GM18867 (cell line): ENCODE data around the gene MADD.
"Not testable (repeated sequence)": the region's sequence is repeated elsewhere in the genome, so short reads cannot be mapped to it uniquely, and the experiment has no call there.

Source experiments
- ATAC-seq: cut with Tn5 transposase; IDR thresholded peaks from one replicate; pipeline ENCODE4 v1.9.1; 2021; ENCODE audit warnings: mild to moderate bottlenecking, moderate library complexity; ENCODE audit not compliant: unreplicated experiment

The MADD gene

DNA sequence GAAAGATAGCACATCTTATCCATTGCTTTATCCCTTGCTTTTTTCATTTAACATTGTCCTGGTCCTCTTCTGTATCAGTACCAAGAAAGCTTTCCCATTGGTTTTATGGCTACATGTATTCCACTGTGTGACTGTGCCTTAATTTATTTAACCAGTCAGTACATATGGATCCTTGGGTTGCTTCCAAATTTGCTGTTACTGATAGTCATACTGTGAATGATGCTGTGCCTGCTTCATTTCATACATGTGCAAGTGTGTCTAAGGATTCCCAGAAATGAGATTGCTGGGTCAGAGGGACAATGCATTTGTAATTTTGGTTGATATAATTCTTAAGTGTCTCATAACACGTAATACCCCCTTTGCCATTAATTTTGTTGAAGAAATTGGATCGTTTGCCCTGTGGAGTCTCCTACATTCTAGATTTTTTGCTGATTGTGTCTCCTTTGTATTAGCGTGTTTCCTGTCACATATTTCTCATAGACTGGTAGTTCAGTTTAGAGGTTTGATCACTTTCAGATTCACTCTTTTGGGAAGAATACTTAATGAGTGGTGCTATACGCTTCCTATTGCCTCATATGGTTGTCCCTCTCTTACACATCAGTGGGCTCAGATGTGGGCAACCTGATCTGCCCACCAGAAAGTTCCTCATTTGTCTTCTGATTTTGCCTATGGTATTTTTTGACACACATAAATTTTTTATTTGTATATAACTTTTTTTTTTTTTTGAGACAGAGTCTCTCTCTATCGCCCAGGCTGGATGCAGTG, 47.3 kb downstream of the MADD start:
- peak; percentile 71 for ATAC-seq

DNA sequence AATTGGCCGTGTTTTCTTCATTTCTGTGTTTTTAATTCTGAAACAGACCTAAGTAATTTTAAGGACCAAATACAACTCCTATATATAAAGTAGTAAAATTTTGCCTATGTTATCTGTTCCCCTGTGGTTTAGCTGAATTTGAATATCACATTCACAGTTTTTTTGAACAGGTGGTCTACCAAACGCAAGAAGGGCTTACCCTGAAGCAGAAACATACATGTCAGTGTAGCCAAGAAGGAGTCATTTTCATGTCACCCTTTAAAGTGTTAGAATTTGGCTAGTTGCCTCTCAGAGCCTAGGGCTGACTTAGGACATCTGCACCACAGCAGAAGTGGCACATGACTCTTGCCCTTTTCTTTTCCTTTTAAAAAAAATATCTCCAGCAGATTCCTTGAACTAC, 48.2 kb downstream of the MADD start:
- no peak for ATAC-seq

- ATAC-seq: no peak
Observed at GRCh38 chr11:47324520-47324919, 54.6 kb downstream of the MADD start.

DNA sequence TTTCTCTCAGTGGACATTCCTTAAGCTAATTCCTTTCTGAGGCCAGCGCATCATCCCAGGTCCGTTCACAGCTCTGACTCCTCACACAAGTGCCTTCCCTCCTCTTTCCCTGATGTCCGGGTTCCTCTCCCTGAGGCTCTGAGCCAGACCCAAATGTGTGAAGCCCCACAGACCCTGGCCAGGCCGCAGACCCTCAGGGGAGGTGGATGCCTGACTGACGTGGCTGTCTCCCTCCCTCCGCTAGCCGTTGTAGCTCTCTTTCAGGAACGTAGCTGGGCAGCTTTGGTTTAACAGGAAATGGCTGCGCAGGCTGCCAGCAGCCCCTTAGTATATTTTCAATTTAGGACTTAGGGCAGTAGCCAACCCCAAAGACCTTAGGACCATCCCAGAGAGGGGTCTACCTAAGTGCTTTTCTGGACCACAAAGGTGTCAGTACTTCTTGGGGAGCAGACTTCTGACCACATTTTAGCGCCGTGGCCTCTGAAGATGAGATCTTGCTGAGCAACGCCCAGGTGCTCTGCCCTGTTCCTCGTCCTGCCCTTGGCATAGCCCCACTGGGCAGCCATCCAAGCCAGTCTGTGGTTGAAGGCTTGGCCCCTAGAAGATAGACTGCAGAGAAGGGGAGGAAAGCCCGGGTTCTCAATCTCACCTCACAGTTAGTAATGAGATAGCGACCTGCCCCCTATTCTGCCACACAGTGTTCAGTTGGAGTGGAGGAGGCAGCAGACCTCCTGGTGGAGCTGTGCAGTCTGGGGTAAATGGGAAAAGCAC, 55.5 kb downstream of the MADD start:
- no peak for ATAC-seq

GRCh38 chr11:47326198-47326597, 56.3 kb downstream of the MADD start:
- ATAC-seq: no peak

- no peak for ATAC-seq
Observed at GRCh38 chr11:47327025-47327424, 57.1 kb downstream of the MADD start.

- no peak for ATAC-seq
Observed at GRCh38 chr11:47327949-47328348, 58.0 kb downstream of the MADD start.

GRCh38 chr11:47328449-47329390, 58.8 kb downstream of the MADD start:
- peak; percentile 78 for ATAC-seq

DNA sequence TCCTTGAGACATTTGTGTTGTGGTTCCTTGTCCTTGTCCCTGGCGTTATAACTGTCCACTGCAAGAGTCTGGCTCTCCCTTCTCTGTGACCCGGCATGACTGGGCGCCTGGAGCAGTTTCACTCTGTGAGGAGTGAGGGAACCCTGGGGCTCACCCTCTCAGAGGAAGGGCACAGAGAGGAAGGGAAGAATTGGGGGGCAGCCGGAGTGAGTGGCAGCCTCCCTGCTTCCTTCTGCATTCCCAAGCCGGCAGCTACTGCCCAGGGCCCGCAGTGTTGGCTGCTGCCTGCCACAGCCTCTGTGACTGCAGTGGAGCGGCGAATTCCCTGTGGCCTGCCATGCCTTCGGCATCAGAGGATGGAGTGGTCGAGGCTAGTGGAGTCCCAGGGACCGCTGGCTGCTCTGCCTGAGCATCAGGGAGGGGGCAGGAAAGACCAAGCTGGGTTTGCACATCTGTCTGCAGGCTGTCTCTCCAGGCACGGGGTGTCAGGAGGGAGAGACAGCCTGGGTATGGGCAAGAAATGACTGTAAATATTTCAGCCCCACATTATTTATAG, 59.6 kb downstream of the MADD start:
- no peak for ATAC-seq

DNA sequence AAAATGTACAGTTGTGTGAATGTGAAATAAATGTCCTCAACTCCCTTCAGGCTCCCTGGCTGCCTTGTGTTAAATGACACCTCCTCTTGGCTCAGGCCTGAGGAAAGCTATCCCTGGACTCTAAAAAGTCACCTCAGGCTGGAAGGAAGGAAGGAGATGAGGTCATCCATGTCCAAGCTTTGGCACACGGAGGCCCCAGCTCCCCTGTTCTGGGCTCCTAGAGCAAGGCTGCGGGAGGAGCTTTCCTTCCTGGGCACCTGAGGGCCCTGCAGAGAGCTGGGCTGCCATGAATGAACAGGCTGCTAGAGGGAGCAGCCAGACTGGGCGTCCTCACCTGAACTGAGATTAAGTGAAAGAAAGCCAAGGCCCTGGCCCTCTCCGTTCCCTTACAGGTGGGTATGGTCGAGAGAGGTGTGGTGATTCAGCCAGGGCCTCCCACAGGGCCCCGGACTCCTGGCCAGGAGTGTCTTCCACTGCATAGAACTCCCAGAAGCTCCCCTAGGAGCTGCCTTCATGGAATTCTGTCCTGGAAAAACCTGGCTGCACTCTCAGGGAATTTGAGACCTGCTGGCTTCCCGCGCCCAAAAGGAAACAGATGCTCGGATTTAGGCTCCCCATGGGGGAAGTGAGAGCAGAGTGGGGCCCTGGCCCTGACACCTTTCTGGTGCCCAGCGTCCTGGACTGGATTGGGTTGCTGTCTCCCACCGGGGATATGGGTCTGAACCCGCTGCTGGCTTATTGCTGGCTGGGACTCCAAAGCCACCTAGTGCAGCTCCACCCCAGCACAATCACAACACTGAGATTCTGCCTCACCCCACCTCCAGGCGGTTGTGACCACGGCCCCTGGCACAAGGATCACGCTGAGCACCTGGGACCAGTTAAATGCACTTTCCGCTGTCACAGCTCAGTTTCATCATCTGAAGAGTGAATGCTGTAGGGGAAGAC, 60.3 kb downstream of the MADD start:
- no peak for ATAC-seq

- no peak for ATAC-seq
Observed at GRCh38 chr11:47331454-47332302, 61.7 kb downstream of the MADD start.

DNA sequence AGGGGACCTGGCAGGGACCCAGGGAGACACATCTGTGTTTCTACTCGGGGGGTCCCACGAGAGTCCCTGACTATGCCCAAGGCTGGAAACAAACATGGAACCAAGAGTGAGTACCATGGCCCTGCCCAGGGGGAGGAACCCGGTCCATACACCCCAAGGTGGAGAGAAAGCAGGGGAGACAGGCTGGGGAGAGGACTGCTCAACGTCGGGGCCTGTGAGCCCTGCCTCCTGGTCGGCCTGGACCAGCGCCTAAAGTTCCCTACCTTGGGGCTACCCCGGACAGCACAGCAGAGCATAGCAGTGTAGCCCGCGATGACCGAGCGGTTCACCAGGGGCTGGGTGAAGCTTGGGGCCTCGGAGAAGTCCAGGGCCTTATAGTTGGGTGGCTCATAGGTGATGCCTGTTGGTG, 62.4 kb downstream of the MADD start:
- ATAC-seq: no peak

DNA sequence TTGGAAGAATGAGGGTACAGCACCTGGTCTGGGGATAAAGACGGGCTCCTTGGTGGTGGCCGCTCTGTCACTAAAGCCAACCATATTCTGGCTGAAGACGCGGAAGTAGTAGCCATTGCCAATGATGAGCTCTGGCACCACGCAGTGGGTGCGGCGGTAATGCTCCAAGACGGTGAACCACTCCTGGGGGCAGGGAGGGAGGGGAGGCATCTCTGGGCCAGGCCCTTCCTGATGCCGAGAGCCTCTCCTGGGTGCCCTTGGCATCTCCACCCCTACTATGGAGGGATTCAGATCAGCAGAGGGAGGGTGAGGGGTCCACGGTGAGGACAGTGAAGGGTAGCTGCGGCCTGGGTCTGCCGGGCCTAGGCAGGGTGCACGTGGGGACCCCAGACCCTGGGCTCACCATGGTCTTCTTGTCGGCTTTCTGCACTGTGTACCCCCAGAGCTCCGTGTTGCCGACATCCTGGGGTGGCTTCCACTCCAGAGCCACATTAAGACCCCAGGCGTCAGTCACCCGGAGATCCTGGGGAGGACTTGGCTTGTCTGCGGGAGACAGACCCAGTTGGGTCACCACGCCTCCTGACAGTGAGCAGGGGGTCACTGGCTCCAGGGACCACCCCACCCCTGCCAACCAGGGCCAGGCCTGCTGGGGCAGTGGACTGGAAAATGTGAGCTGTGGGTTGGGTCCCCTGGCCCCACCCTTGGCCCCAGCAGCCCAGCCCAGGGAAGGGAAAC, 63.0 kb downstream of the MADD start:
- no peak for ATAC-seq

DNA sequence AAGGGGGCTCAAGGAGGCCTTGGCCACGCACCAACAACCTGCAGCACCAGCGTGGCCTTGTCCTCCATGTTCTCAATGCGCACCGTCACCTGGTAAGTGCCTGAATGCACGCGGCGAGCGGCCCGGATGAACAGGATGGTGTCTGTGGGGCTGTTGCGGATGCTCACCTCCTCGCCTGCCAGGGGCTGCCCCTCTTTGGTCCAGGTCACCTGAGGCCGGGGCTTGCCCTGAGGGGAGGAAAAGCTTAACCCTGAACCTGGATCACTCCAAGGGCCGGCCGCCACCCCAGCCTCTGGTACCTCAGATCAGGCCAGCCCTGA, 63.6 kb downstream of the MADD start:
- no peak for ATAC-seq

DNA sequence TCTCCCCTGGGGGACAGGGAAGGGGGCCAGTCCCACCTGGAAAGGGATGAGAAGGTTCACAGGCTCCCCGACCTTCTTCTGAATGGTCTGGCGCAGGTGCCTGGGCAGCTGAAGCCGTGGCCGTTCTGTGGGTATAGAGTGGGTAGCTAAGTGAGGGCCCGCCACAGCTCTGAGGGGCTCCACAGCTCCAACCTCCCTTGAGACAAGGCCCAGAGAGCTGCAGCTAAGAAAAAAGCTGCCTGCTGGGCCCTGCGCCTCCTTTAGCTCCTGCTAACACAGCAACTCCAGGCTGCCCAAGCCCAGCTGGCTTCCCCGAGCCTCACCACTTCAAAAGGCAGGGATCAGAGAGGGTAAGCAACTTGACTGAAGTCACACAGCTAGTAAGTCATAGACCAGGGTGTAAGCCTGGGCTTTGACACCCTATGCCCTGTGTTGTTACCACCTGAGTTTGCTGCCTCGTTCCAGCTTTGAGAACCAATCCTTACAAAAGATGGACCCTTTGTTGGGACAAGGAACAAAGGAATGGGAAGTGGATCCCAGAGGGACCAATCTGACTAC, 64.0 kb downstream of the MADD start:
- ATAC-seq: no peak

DNA sequence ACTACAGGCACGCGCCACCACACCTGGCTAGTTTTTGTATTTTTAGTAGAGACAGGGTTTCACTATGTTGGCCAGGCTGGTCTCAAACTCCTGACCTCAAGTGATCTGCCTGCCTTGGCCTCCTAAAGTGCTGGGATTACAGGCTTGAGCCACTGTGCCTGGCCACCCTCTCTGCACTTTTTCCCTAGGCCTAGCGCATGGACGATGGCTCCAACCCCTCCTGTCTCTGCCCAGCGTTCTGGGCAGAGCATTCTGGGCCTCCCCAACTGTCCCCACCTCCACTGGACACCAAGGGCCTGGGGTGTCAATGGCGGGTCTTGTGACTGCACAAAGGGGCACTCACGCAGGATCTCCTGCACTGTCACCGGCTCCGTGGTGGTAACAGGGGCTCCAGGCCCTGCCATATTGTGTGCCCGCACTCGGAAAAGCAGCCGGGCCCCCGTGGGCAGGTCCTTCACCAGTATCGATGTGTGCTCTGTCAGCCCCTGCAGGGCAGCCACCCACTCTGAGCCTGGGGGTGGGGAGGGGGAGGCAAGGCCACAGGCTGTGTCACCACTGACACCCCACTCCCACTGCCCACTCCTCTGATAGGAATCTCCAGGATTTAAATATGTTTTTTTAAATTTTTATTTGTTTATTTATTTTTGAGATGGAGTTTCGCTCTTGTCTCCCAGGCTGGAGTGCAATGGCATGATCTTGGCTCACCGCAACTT, 64.9 kb downstream of the MADD start:
- ATAC-seq: not testable (repeated sequence)

DNA sequence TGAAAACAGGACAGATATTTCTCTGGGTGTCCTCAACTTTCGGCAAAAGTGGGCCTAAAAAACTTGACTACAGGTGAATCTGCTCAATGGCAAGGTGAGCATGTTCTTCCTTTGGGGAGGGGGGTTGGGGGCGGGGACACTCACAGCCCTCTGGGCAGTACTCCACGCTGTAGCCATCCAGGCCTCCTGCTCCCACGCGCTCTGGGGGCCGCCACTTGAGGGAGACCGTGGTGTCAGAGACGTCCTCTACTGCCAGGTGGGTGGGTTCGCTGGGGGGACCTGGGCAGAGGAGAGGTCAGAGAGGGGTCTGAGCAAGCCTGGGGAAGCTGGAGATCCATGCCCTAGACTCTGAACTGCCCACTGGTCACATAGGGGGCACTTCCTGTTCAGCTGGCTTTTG, 65.8 kb downstream of the MADD start:
- ATAC-seq: no peak
